H9 (cell line): ENCODE results near the gene COQ5. TPM values are rescaled to one million over a fixed set of nuclear protein-coding genes. Genes with fewer than 3 reads are reported as not detected.

Source experiments
- DNase-seq: peaks from one replicate; pipeline ENCODE4 v3.0.0-alpha.2; 2017
- H2AFZ ChIP-seq: one replicate; pipeline ENCODE4 v1.6.1; 2013; ENCODE audit warnings: mild to moderate bottlenecking, low read length, control low read depth, moderate library complexity
- H2AK5ac ChIP-seq: 2 replicates; pipeline ENCODE4 v1.6.1; 2013; ENCODE audit warnings: low read length, control low read depth, mixed read lengths; ENCODE audit not compliant: insufficient read length
- H2BK120ac ChIP-seq: one replicate; pipeline ENCODE4 v1.6.1; 2013; ENCODE audit warnings: low read depth, mild to moderate bottlenecking, low read length, control low read depth, inconsistent platforms; ENCODE audit not compliant: poor library complexity, severe bottlenecking
- H2BK12ac ChIP-seq: 2 replicates; pipeline ENCODE4 v1.6.1; 2013; ENCODE audit warnings: low read length, control low read depth, mixed read lengths, low read depth; ENCODE audit not compliant: insufficient read length
- H2BK15ac ChIP-seq: 2 replicates; pipeline ENCODE4 v1.6.1; 2013; ENCODE audit warnings: low read depth, low read length, control low read depth
- H2BK20ac ChIP-seq: one replicate; pipeline ENCODE4 v1.6.1; 2013; ENCODE audit warnings: low read depth, mild to moderate bottlenecking, low read length, control low read depth, inconsistent platforms; ENCODE audit not compliant: poor library complexity, severe bottlenecking
- H2BK5ac ChIP-seq: 2 replicates; pipeline ENCODE4 v1.6.1; 2013; ENCODE audit warnings: low read length, control low read depth, mixed read lengths; ENCODE audit not compliant: insufficient read length
- H3K14ac ChIP-seq: 2 replicates; pipeline ENCODE4 v1.6.1; 2013; ENCODE audit warnings: low read length, control low read depth; ENCODE audit not compliant: insufficient read depth
- H3K18ac ChIP-seq: 2 replicates; pipeline ENCODE4 v1.6.1; 2013; ENCODE audit warnings: low read depth, mild to moderate bottlenecking, mixed read lengths, low read length, control low read depth; ENCODE audit not compliant: insufficient read length
- H3K23ac ChIP-seq: 2 replicates; pipeline ENCODE4 v1.6.1; 2013; ENCODE audit warnings: low read length, control low read depth, mixed read lengths, low read depth; ENCODE audit not compliant: insufficient read length
- H3K23me2 ChIP-seq: 2 replicates; pipeline ENCODE4 v1.6.1; 2013; ENCODE audit warnings: low read depth, mild to moderate bottlenecking, mixed read lengths, low read length, control low read depth; ENCODE audit not compliant: insufficient read length, poor library complexity, severe bottlenecking
- H3K27ac ChIP-seq: 2 replicates; pipeline ENCODE4 v1.5.1; 2013; ENCODE audit warnings: low read length, control low read depth, mixed read lengths, low read depth; ENCODE audit not compliant: insufficient read length
- H3K27me3 ChIP-seq: 2 replicates; pipeline ENCODE4 v1.6.1; 2013; ENCODE audit warnings: low read length, control low read depth, inconsistent platforms; ENCODE audit not compliant: insufficient read depth
- H3K4ac ChIP-seq: 2 replicates; pipeline ENCODE4 v1.6.1; 2013; ENCODE audit warnings: low read depth, mild to moderate bottlenecking, control low read depth, inconsistent platforms, low read length, moderate library complexity
- H3K4me1 ChIP-seq: 2 replicates; pipeline ENCODE4 v1.6.1; 2013; ENCODE audit warnings: low read length, control low read depth, inconsistent platforms; ENCODE audit not compliant: insufficient read depth
- H3K4me2 ChIP-seq: 2 replicates; pipeline ENCODE4 v1.6.1; 2013; ENCODE audit warnings: low read length, control low read depth, mixed read lengths; ENCODE audit not compliant: insufficient read length, insufficient read depth
- H3K56ac ChIP-seq: 2 replicates; pipeline ENCODE4 v1.6.1; 2013; ENCODE audit warnings: low read depth, mild to moderate bottlenecking, mixed read lengths, low read length, control low read depth; ENCODE audit not compliant: insufficient read length
- H3K79me1 ChIP-seq: 2 replicates; pipeline ENCODE4 v1.6.1; 2013; ENCODE audit warnings: low read depth, mild to moderate bottlenecking, moderate library complexity, low read length, control low read depth, inconsistent platforms; ENCODE audit not compliant: insufficient read depth, poor library complexity, severe bottlenecking
- H3K79me2 ChIP-seq: 2 replicates; pipeline ENCODE4 v1.6.1; 2013; ENCODE audit warnings: low read length, control low read depth, inconsistent platforms; ENCODE audit not compliant: insufficient read depth
- H3K9ac ChIP-seq: 2 replicates; pipeline ENCODE4 v1.6.1; 2013; ENCODE audit warnings: low read length, control low read depth, mixed read lengths; ENCODE audit not compliant: insufficient read length; ENCODE audit errors: extremely low read depth
- H3K9me3 ChIP-seq: one replicate; pipeline ENCODE4 v1.6.1; 2013; ENCODE audit warnings: low read depth, low read length, inconsistent platforms; ENCODE audit not compliant: control insufficient read depth
- H3T11ph ChIP-seq: one replicate; pipeline ENCODE4 v1.6.1; 2013; ENCODE audit warnings: mild to moderate bottlenecking, low read length, control low read depth, inconsistent platforms
- H4K20me1 ChIP-seq: one replicate; pipeline ENCODE4 v1.6.1; 2013; ENCODE audit not compliant: control insufficient read depth, insufficient read length, insufficient read depth
- H4K5ac ChIP-seq: 2 replicates; pipeline ENCODE4 v1.6.1; 2013; ENCODE audit warnings: low read depth, mild to moderate bottlenecking, mixed read lengths, low read length, control low read depth; ENCODE audit not compliant: insufficient read length
- H4K8ac ChIP-seq: replicated peaks from 2 replicates; pipeline ENCODE4 v1.6.1; 2013; ENCODE audit warnings: low read length, control low read depth, mixed read lengths, low read depth; ENCODE audit not compliant: insufficient read length
- H4K91ac ChIP-seq: 2 replicates; pipeline ENCODE4 v1.6.1; 2013; ENCODE audit warnings: low read depth, mild to moderate bottlenecking, moderate library complexity, mixed read lengths, low read length, control low read depth; ENCODE audit not compliant: insufficient read length
- H3K27ac Mint-ChIP-seq, 3 experiments: 2 replicates in 2 of 3; 3 replicates in 1 of 3; pipeline ENCODE4 v1.8.0; 2020 to 2021; ENCODE audit warnings: mixed read lengths in 3 of 3, mild to moderate bottlenecking in 1 of 3, moderate library complexity in 1 of 3
- H3K27me3 Mint-ChIP-seq: 2 replicates; pipeline ENCODE4 v1.8.0; 2021; ENCODE audit warnings: low read depth, mild to moderate bottlenecking, moderate library complexity, mixed read lengths
- H3K36me3 Mint-ChIP-seq, 3 experiments: 2 replicates in 2 of 3; 3 replicates in 1 of 3; pipeline ENCODE4 v1.8.0; 2020 to 2021; ENCODE audit warnings: low read depth in 3 of 3, mixed read lengths in 3 of 3; ENCODE audit not compliant: insufficient read depth in 1 of 3
- H3K4me1 Mint-ChIP-seq, 2 experiments: 2 replicates each; pipeline ENCODE4 v1.8.0; 2020; ENCODE audit warnings: mixed read lengths in 2 of 2
- H3K4me3 Mint-ChIP-seq, 2 experiments: 2 replicates in 1 of 2; 3 replicates in 1 of 2; pipeline ENCODE4 v1.8.0; 2020 to 2021; ENCODE audit warnings: mild to moderate bottlenecking in 2 of 2, mixed read lengths in 2 of 2, moderate library complexity in 1 of 2
- H3K9me3 Mint-ChIP-seq, 2 experiments: 2 replicates in 1 of 2; 3 replicates in 1 of 2; pipeline ENCODE4 v1.8.0; 2020; ENCODE audit warnings: mild to moderate bottlenecking in 2 of 2, mixed read lengths in 2 of 2, moderate library complexity in 1 of 2
- CTCF ChIP-seq: fragments of 200-600 bp; sonication (generic); conservative IDR thresholded peaks from 3 replicates; pipeline ENCODE4 v1.8.0; 2021; ENCODE audit warnings: antibody characterized with exemption, mild to moderate bottlenecking
- WGBS: extraction: QIAGEN DNeasy Blood & Tissue Kit; methylation state at CpG from one replicate; pipeline ENCODE4 v1.1.7; 2013; ENCODE audit warnings: missing lambda C conversion rate, low lambda C conversion rate, mixed read lengths; ENCODE audit not compliant: insufficient read length; ENCODE audit errors: extremely low coverage; 5-methylcytosine and 5-hydroxymethylcytosine counted together
- total RNA-seq: library from RNA; stranded (reverse); gene quantifications from 2 replicates; pipeline ENCODE4 v1.2.1, GENCODE V29; 2021

COQ5 gene
- total RNA-seq, 1 experiment from 2014 or later = 34.8 TPM

GRCh38 chr12:120542166-120542565 lies 13.2 kb upstream of the COQ5 start:
- Histone ChIP-seq H4K8ac (no peak overlapping the region), H2BK120ac (no peak overlapping the region), H3K23ac (no peak overlapping the region), H3K27ac (no peak overlapping the region), H3K4me2 (no peak overlapping the region), H3K4ac (no peak overlapping the region), H4K5ac (no peak overlapping the region), H3K79me1 (peaks cover 2% of the 10 kb centered on the region), H4K91ac (no peak overlapping the region), H3K4me1 (no peaks in the 10 kb centered on the region), H2AK5ac (no peak overlapping the region), H3K79me2 (peaks cover 26% of the 10 kb centered on the region; the same call in 1 of the 2 replicates), H3K18ac (no peak overlapping the region), H3K9me3 (no peaks in the 10 kb centered on the region), H4K20me1 (peaks cover 2% of the 10 kb centered on the region), H3K56ac (no peak overlapping the region), H3K27me3 (no peaks in the 10 kb centered on the region), H2BK5ac (no peak overlapping the region), H2BK12ac (no peak overlapping the region), H2BK20ac (no peak overlapping the region), H3K9ac (no peak overlapping the region), H3K14ac (no peak overlapping the region), H3K23me2 (no peaks in the 10 kb centered on the region), H2AFZ (no peak overlapping the region), H3T11ph (no peak overlapping the region), H2BK15ac (no peak overlapping the region)
- TF ChIP-seq CTCF = no peak
- Mint-ChIP-seq H3K9me3 (no peaks in the 10 kb centered on the region), H3K4me1 (peaks cover 6 to 14% of the 10 kb centered on the region in 2 experiments), H3K27me3 (no peaks in the 10 kb centered on the region), H3K36me3 (peaks cover 14 to 33% (median 23%) of the 10 kb centered on the region in 3 experiments; a peak in 6 of 7 replicates), H3K4me3 (no peak overlapping the region), H3K27ac (no peak overlapping the region; a peak in 1 of 7 replicates)
- no CpG with 5 or more reads among the region's 5 CpGs for WGBS
- DNase-seq = no peak
